ENCODE data around the gene CLUH. TPM values are rescaled to one million over a fixed set of nuclear protein-coding genes. Genes with fewer than 3 reads are reported as not detected.
"Not testable (repeated sequence)": the region's sequence is repeated elsewhere in the genome, so short reads cannot be mapped to it uniquely, and the experiment has no call there.

CLUH gene
- polyA plus RNA-seq, 5 donors, result 20.5 to 38.6 (median 29.3) TPM

DNA sequence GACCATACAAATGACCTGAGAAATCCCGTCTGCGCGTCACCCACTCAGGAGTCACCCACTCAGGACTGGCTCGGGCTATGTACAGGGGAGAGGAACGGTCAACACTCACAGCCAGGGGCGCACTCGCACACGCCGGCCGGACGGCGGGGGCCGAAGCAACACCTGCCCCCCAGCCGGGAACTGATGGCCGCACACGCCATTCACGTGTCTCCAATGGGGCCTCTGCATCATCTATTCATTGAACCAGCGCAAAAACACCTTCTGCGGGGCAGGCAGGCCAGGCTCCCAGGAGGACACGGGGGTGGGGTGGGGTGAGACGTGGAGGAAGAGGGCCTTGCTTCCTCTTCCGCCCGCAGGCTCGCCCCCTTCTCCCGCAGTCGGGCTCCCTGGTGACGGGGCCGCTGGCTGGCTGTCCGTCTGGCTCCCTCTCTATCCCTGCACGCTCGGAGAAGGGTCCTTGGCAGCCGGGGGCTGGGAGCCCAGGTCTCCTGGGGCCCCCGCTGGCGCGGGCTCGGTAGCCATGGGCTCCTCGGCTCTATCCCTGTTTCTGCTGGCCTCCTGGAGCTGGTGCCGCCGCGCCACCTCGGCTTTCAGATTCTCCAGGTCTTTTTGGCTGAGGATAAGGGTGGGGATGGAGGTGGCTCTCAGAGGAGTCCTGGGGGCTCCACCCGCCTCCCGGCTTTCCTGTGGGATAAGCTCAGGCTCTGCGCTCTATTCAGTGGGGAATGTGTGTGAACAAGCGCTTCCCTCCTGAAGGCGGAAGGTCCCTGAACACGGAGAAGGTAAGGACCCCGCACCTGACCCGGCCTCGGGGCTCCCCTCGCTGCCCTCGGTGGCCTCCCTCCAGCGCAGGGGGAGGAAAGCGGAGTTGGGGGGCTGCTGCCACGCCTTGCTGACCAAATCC is 21.1 kb downstream of the CLUH start:
- no peak for DNase-seq

DNA sequence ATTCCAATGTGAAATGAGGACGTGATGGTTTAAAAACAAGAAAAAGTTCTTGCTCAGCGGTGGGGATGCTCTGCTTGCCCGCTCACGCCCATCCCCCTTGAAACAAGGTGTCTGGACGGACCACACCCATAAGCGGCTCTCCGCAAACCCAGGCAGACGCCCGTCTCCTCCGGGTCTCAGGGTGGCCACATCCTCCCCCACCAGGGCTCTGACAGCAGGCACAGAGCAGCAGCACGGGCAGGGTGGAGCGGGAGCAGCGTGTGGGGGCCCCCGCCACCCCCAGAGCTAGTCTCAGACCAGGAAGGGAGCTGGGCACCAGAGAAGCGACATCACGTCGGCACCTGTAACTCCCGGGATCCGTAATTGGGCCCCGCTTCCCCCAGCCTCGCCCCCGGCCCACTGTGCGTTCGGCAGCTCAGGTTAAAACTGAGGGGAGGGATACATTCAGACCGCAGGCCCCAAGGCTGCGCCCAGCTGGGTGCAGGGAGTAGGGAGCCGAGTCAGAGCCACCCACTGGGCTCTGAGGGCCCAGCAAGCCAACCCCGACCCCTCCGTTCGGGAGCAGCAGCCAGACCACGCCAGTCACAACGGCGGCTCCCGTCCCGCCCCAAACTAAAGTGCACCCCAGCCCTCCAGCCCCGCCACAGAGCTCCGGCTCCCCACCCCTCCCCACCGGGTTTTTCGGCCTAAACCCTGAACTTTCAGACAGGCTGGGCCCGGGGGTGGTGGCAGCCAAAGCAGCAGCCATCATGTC is 22.0 kb downstream of the CLUH start:
- no peak for DNase-seq

- DNase-seq, result no peak
Observed at GRCh38 chr17:2688351-2689342, 22.9 kb downstream of the CLUH start.

GRCh38 chr17:2687074-2687418 is 24.5 kb downstream of the CLUH start:
- DNase-seq, result no peak

DNA sequence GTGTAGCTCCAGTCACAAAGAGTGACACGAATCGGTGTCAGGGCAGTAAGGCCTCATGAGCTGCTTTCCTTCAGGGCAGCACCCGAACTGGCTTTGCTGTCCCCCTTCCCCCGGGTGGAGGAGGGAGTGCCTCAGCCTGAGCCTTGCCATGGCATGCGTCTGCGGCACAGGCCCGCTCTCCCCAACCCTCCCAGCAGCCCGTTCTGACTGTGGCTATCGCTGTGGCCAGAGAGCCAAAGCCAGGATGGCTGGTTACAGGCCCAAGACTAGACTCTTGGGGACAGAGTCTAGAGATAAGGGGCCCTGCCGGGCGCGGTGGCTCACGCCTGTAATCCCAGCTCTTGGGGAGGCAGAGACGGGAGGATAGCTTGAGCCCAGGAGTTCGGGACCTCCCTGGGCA is 25.9 kb downstream of the CLUH start:
- no peak for DNase-seq

DNA sequence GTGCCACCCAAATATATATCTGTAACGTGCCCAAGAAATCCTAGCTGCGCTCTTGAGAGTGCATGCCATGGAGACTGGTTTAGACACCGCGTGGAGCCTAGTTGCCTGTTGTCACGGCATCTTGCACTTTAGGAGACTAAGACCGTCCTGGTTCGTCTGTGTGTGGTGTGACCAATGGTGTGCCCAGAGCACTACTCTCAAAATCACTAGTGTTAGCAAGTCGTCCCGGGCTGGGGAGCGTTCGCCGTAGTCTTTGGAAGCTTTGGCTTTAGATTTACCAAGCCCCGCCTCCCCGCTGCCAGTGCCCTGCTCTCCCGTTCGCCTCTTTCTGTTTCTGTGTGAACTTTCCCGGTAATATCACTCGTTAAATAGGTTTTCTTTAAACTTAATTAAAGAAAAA is 27.0 kb downstream of the CLUH start:
- no peak for DNase-seq

DNA sequence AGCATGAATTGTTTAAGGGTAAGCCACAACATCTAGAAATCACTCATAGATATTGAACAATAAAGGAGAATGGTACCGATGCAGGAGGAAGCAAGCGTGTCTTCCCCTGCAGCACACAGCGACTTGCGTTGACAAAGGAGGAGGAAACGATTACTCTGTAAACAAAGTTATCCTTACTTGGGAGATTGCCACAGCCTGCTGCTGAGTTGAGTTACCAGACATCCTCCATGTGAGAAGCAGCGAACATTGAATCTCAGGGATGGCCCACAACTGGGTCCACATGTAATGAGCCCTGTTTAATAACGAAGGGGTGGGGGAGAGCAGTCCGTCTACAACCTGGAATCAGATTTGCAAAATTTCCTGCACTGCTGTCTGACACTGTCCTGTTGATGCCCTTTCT is 27.7 kb downstream of the CLUH start:
- no peak for DNase-seq

DNA sequence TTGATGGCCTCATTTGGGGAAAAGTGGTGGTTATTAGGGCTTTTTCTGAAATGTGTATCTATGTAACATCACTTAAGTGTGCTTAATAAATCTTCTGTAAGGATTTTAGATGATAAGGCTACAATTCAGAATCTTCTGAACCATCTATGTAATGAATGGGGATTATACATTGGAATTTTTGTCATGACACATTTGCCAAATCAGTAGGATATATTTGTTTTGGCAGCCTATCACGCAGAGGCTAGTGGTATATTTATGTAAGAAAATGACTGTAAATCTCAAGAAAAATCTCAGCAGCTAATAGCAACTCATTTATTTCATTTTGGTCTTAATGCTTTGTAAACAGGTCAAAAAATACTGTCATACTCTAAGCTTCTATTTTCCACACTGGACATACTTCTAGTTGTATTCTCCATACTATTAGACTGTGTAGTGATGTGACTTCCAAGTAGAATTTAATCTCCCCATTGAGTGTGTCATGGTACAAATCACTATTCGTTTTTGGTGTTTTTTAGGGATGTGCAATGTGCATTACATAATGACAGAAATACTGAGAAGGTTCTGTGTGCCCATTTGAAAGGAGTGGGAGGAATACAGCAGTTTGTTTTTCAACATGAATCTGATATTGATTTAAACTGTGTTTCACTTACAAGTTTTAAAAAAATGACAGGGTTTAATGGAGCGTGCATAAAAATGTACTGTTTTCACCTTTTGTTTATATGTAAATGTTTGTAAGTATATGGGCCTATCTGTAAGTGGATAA is 29.2 kb downstream of the CLUH start:
- DNase-seq, result no peak

- DNase-seq, result no peak
Observed at GRCh38 chr17:2681650-2682049, 29.9 kb downstream of the CLUH start.

GRCh38 chr17:2680961-2681360 is 30.6 kb downstream of the CLUH start:
- no peak for DNase-seq

DNA sequence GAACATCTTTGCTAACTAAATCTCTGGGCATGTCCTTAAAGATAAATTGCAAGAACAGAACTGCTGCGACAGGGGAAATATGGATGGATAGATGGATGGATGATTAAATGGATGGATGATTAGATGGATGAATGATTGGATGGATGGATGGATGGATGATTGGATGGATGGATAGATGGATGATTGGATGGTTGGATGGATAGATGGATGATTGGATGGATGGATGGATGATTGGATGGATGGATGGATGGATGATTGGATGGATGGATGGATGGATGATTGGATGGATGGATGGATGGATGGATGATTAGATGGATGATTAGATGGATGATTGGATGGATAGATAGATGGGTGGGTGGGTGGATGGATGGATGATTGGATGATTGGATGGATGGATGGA is 32.3 kb downstream of the CLUH start:
- DNase-seq, result not testable (repeated sequence)

DNA sequence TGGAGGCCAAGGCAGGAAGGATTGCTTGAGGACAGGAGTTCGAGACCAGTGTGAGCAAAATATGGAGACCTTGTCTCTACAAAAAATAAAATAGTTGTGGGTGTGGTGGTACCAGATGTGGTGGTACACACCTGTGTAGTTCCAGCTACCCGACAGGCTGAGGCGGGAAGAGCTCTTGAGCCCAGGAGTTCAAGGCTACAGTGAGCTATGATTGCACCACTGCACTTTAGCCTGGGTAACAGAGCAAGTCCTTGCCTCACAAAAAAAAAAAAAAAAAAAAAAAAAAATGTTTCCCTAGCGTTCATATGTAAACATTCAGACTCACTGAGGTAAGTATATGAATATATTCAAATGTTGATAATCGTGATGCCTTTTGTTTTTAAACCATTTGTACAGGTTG is 39.5 kb downstream of the CLUH start:
- DNase-seq, result no peak

- not testable (repeated sequence) for DNase-seq
Observed at GRCh38 chr17:2660410-2660809, 51.2 kb downstream of the CLUH start.

- DNase-seq, result not testable (repeated sequence)
Observed at GRCh38 chr17:2659337-2659736, 52.2 kb downstream of the CLUH start.

DNA sequence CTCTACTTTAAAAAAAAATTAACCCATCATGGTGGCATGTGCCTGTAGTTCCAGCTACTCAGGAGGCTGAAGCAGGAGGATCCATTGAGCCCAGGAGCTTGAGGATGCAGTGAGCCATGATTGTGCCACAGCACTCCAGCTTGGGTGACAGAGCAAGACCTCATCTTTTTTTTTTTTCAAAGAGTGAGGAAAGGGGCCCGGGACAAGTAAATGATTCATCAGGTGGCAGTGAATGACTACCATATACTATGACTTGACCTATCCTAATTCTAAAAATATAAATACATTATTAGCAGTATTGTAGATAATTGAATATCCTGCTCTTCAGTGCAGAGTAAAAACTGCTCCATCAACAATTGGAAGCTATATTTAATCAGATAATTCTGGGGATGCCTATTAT is 55.3 kb downstream of the CLUH start:
- DNase-seq, result no peak

- DNase-seq, result no peak
Observed at GRCh38 chr17:2655546-2655945, 56.0 kb downstream of the CLUH start.

DNA sequence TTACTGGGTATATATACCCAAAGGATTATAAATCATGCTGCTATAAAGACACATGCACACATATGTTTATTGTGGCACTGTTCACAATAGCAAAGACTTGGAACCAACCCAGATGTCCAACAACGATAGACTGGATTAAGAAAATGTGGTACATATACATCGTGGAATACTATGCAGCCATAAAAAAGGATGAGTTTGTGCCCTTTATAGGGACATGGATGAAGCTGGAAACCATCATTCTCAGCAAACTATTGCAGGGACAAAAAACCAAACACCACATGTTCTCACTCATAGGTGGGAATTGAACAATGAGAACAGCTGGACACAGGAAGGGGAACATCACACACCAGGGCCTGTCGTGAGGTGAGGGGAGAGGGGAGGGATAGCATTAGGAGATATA is 58.7 kb downstream of the CLUH start:
- DNase-seq, result not testable (repeated sequence)

- DNase-seq, result no peak
Observed at GRCh38 chr17:2649191-2649590, 62.4 kb downstream of the CLUH start.

DNA sequence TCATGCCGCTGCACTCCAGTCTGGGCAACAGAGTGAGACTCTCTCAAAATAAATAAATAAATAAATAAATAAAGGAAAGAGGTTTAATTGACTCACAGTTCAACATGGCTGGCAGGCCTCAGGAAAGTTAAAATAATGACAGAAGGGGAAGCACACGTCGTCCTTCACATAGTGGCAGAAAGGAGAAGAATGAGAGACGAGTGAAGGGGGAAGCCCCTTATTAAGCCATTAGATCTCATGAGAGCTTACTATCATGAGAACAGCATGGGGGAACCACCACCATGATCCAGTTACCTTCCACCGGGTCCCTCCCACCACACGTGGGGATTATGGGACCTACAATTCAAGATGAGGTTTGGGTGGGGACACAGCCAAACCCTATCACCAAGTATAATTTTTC is 63.6 kb downstream of the CLUH start:
- no peak for DNase-seq

GRCh38 chr17:2644971-2645370 is 66.6 kb downstream of the CLUH start:
- no peak for DNase-seq

Measured in right lung (tissue), 5 donors.